CD14-positive monocyte (primary cell): ENCODE results near the gene KCTD21. TPM values are rescaled to one million over a fixed set of nuclear protein-coding genes. Genes with fewer than 3 reads are reported as not detected.

Experiments
- DNase-seq, 3 donors: peaks; one replicate each; pipeline ENCODE4 v3.0.0-alpha.2; 2011 to 2022
- H2AFZ ChIP-seq: 2 replicates; pipeline ENCODE4 v1.6.0; 2012; ENCODE audit warnings: mild to moderate bottlenecking, low read depth, low read length, inconsistent platforms; ENCODE audit not compliant: insufficient read depth, poor library complexity, severe bottlenecking
- H3K27ac ChIP-seq, 2 donors: 1 replicate in 1 of 2; 2 replicates in 1 of 2; pipeline ENCODE4 v1.5.1; 2012 to 2013; ENCODE audit warnings: low read length in 2 of 2, control low read depth in 1 of 2, inconsistent platforms in 1 of 2, low read depth in 1 of 2, mild to moderate bottlenecking in 1 of 2
- H3K27me3 ChIP-seq, 2 donors: one replicate each; pipeline versions ENCODE4 v1.6.0 to v1.6.1; 2011 to 2013; ENCODE audit warnings: low read length in 2 of 2; ENCODE audit not compliant: control insufficient read depth in 2 of 2, insufficient read depth in 2 of 2
- H3K36me3 ChIP-seq, 2 donors: replicated peaks in 1 of 2; 1 replicate in 1 of 2; 2 replicates in 1 of 2; pipeline versions ENCODE4 v1.5.1 to v1.6.1; 2012 to 2013; ENCODE audit warnings: low read length in 2 of 2, control low read depth in 1 of 2, inconsistent platforms in 1 of 2, mild to moderate bottlenecking in 1 of 2; ENCODE audit not compliant: insufficient read depth in 2 of 2, control insufficient read depth in 1 of 2
- H3K4me1 ChIP-seq, 2 donors: 1 replicate in 1 of 2; 2 replicates in 1 of 2; pipeline versions ENCODE4 v1.5.1 to v1.6.1; 2012 to 2013; ENCODE audit warnings: low read length in 2 of 2, control low read depth in 1 of 2, inconsistent platforms in 1 of 2, mild to moderate bottlenecking in 1 of 2, moderate library complexity in 1 of 2; ENCODE audit not compliant: insufficient read depth in 2 of 2, control insufficient read depth in 1 of 2
- H3K4me2 ChIP-seq: replicated peaks from 2 replicates; pipeline ENCODE3; 2012; ENCODE audit warnings: low read length, moderate library complexity, mild to moderate bottlenecking; ENCODE audit not compliant: poor library complexity, severe bottlenecking; ENCODE audit errors: extremely low read depth
- H3K4me3 ChIP-seq, 3 experiments: fragments of 200-600 bp in 1 of 3; sonication (generic) in 1 of 3; replicated peaks in 1 of 3; 1 replicate in 2 of 3; 2 replicates in 1 of 3; pipeline ENCODE4 v1.5.1; 2011 to 2013; ENCODE audit warnings: low read length in 3 of 3, mild to moderate bottlenecking in 3 of 3, control low read depth in 2 of 3, low read depth in 2 of 3, inconsistent platforms in 1 of 3, moderate library complexity in 1 of 3
- H3K79me2 ChIP-seq: 2 replicates; pipeline ENCODE4 v1.6.0; 2012; ENCODE audit warnings: mild to moderate bottlenecking, control low read depth, inconsistent platforms, low read length, moderate library complexity; ENCODE audit not compliant: insufficient read depth
- H3K9ac ChIP-seq: 2 replicates; pipeline ENCODE4 v1.6.0; 2017; ENCODE audit warnings: low read length, mild to moderate bottlenecking; ENCODE audit not compliant: insufficient read depth, poor library complexity, severe bottlenecking
- H3K9me3 ChIP-seq, 2 donors: replicated peaks in 1 of 2; 1 replicate in 1 of 2; 2 replicates in 1 of 2; pipeline versions ENCODE4 v1.5.1 to v1.6.1; 2012 to 2013; ENCODE audit warnings: low read length in 2 of 2, control low read depth in 1 of 2; ENCODE audit not compliant: control insufficient read depth in 1 of 2, insufficient read depth in 1 of 2
- H4K20me1 ChIP-seq: 2 replicates; pipeline ENCODE4 v1.6.0; 2012; ENCODE audit warnings: mild to moderate bottlenecking, low read length, control low read depth, moderate library complexity; ENCODE audit not compliant: insufficient read depth
- H3K27ac Mint-ChIP-seq, 7 donors: one replicate each; pipeline ENCODE4 v1.8.0; 2020; ENCODE audit warnings: mild to moderate bottlenecking in 7 of 7, mixed read lengths in 7 of 7, moderate library complexity in 6 of 7, inconsistent platforms in 2 of 7
- H3K27me3 Mint-ChIP-seq, 3 donors: one replicate each; pipeline ENCODE4 v1.8.0; 2021 to 2022; ENCODE audit warnings: low read depth in 3 of 3, mild to moderate bottlenecking in 3 of 3, mixed read lengths in 3 of 3, moderate library complexity in 3 of 3, inconsistent platforms in 1 of 3
- H3K36me3 Mint-ChIP-seq, 2 donors: one replicate each; pipeline ENCODE4 v1.8.0; 2020; ENCODE audit warnings: mixed read lengths in 2 of 2, inconsistent platforms in 1 of 2, mild to moderate bottlenecking in 1 of 2
- H3K4me1 Mint-ChIP-seq: one replicate; pipeline ENCODE4 v1.8.0; 2020; ENCODE audit warnings: mild to moderate bottlenecking, mixed read lengths
- H3K4me3 Mint-ChIP-seq, 2 donors: one replicate each; pipeline ENCODE4 v1.8.0; 2020; ENCODE audit warnings: mild to moderate bottlenecking in 2 of 2, mixed read lengths in 2 of 2, moderate library complexity in 1 of 2
- H3K9me3 Mint-ChIP-seq, 7 donors: one replicate each; pipeline ENCODE4 v1.8.0; 2020 to 2022; ENCODE audit warnings: mixed read lengths in 7 of 7, mild to moderate bottlenecking in 6 of 7, moderate library complexity in 6 of 7, inconsistent platforms in 2 of 7
- CTCF ChIP-seq: fragments of 200-600 bp; IDR thresholded peaks from one replicate; pipeline ENCODE4 v1.8.0; 2022; ENCODE audit warnings: antibody characterized with exemption, mild to moderate bottlenecking
- WGBS: methylation state at CpG from one replicate; pipeline ENCODE4 v1.1.5; 2013; ENCODE audit warnings: missing lambda C conversion rate; ENCODE audit not compliant: insufficient coverage; 5-methylcytosine and 5-hydroxymethylcytosine counted together
- intact Hi-C, 2 donors: fragments of 100-400 bp; cut with micrococcal nuclease; formaldehyde crosslinking; loops; one replicate each; pipeline versions ENCODE4 v1.15.0 to v1.15.1; 2023
- polyA plus RNA-seq, 3 donors: library from polyadenylated mRNA; depleted of rRNA in 1 of 3; unstranded in 2 of 3; stranded (reverse) in 1 of 3; fragments of 300-500 nt in 2 of 3; fragments of >200 nt in 1 of 3; fragmentation: Illumina TruSeq in 2 of 3; gene quantifications; 1 replicate in 2 of 3; 2 replicates in 1 of 3; pipeline ENCODE4 v1.2.3, GENCODE V29; 2012 to 2021

KCTD21 gene
- polyA plus RNA-seq, 3 donors, result 3.2 to 9.2 (median 5.2) TPM

GRCh38 chr11:78132475-78132874 is 56.0 kb downstream of the KCTD21 start:
- H3K9ac ChIP-seq, result no peak overlapping the region
- peaks cover 22 to 28% of the 10 kb centered on the region in 2 donors for H3K36me3 Mint-ChIP-seq
- no peaks in the 10 kb centered on the region for H3K27me3 ChIP-seq
- no peak for TF ChIP-seq CTCF
- H3K36me3 ChIP-seq, result peaks cover 2 to 17% of the 10 kb centered on the region in 2 donors
- WGBS, result 100% methylated on average over 1 of the region's 2 CpGs
- no peak overlapping the region for H3K27ac ChIP-seq
- intact Hi-C loops, result no loop called here
- H3K4me2 ChIP-seq, result no peak overlapping the region
- H2AFZ ChIP-seq, result no peak overlapping the region
- no peak overlapping the region for H3K27ac Mint-ChIP-seq
- H4K20me1 ChIP-seq, result no peaks in the 10 kb centered on the region
- H3K9me3 Mint-ChIP-seq, result peaks cover 0 to 4% (median 0%) of the 10 kb centered on the region in 7 donors
- H3K79me2 ChIP-seq, result no peaks in the 10 kb centered on the region
- no peak for DNase-seq
- H3K9me3 ChIP-seq, result no peaks in the 10 kb centered on the region
- no peak overlapping the region for H3K4me3 ChIP-seq
- peaks cover 9% of the 10 kb centered on the region for H3K4me1 Mint-ChIP-seq
- peaks cover 0 to 2% (median 0%) of the 10 kb centered on the region in 3 donors for H3K27me3 Mint-ChIP-seq
- H3K4me1 ChIP-seq, result no peaks in the 10 kb centered on the region
- no peak overlapping the region for H3K4me3 Mint-ChIP-seq

GRCh38 chr11:78131956-78132355 is 56.5 kb downstream of the KCTD21 start:
- no peak overlapping the region for H3K4me3 ChIP-seq
- H2AFZ ChIP-seq, result no peak overlapping the region
- no peak for DNase-seq
- no peak overlapping the region for H3K4me3 Mint-ChIP-seq
- intact Hi-C loops, result no loop called here
- H3K27me3 Mint-ChIP-seq, result peaks cover 0 to 2% (median 0%) of the 10 kb centered on the region in 3 donors
- H3K27ac ChIP-seq, result no peak overlapping the region
- peaks cover 2 to 16% of the 10 kb centered on the region in 2 donors for H3K36me3 ChIP-seq
- TF ChIP-seq CTCF, result no peak
- peaks cover 17 to 23% of the 10 kb centered on the region in 2 donors for H3K36me3 Mint-ChIP-seq
- H3K9ac ChIP-seq, result no peak overlapping the region
- no peak overlapping the region for H3K4me2 ChIP-seq
- no peak overlapping the region for H3K27ac Mint-ChIP-seq
- no peaks in the 10 kb centered on the region for H3K27me3 ChIP-seq
- peaks cover 0 to 4% (median 0%) of the 10 kb centered on the region in 7 donors for H3K9me3 Mint-ChIP-seq
- H4K20me1 ChIP-seq, result no peaks in the 10 kb centered on the region
- no peaks in the 10 kb centered on the region for H3K79me2 ChIP-seq
- H3K9me3 ChIP-seq, result no peaks in the 10 kb centered on the region
- H3K4me1 ChIP-seq, result no peaks in the 10 kb centered on the region
- H3K4me1 Mint-ChIP-seq, result peaks cover 9% of the 10 kb centered on the region
- WGBS, result 83% methylated on average over 2 of the region's 3 CpGs
